GM21717 (cell line): ENCODE results near the gene OVCH2.
"Not testable (repeated sequence)": the region's sequence is repeated elsewhere in the genome, so short reads cannot be mapped to it uniquely, and the experiment has no call there.

Experiments used
- ATAC-seq: cut with Tn5 transposase; IDR thresholded peaks from one replicate; pipeline ENCODE4 v1.9.1; 2021; ENCODE audit warnings: mild to moderate bottlenecking, moderate library complexity; ENCODE audit not compliant: unreplicated experiment

The OVCH2 gene

GRCh38 chr11:7671347-7672215 lies 34.7 kb downstream of the OVCH2 start:
- peak; percentile 84 for ATAC-seq

GRCh38 chr11:7670641-7671040 lies 35.6 kb downstream of the OVCH2 start:
- no peak for ATAC-seq

- no peak for ATAC-seq
These were observed 37.4 kb downstream of the OVCH2 start for GRCh38 chr11:7668911-7669310.

- ATAC-seq = no peak
These were observed 37.8 kb downstream of the OVCH2 start for GRCh38 chr11:7668464-7668863.

GRCh38 chr11:7667460-7667859 lies 38.8 kb downstream of the OVCH2 start:
- ATAC-seq = no peak

GRCh38 chr11:7666292-7666866 lies 39.9 kb downstream of the OVCH2 start:
- no peak for ATAC-seq

- peak; percentile 97 for ATAC-seq
These were observed 40.6 kb downstream of the OVCH2 start for GRCh38 chr11:7665473-7666291.

GRCh38 chr11:7664867-7665266 lies 41.4 kb downstream of the OVCH2 start:
- ATAC-seq = no peak

- not testable (repeated sequence) for ATAC-seq
These were observed 42.7 kb downstream of the OVCH2 start for GRCh38 chr11:7663531-7663930.

GRCh38 chr11:7657306-7658025 lies 48.8 kb downstream of the OVCH2 start:
- ATAC-seq = no peak

- no peak for ATAC-seq
These were observed 49.6 kb downstream of the OVCH2 start for GRCh38 chr11:7656704-7657103.

GRCh38 chr11:7655253-7656217 lies 50.7 kb downstream of the OVCH2 start:
- ATAC-seq = no peak

- no peak for ATAC-seq
These were observed 52.0 kb downstream of the OVCH2 start for GRCh38 chr11:7654195-7654705.

- ATAC-seq = no peak
These were observed 54.6 kb downstream of the OVCH2 start for GRCh38 chr11:7651700-7652099.

- no peak for ATAC-seq
These were observed 55.1 kb downstream of the OVCH2 start for GRCh38 chr11:7651140-7651551.

GRCh38 chr11:7648264-7648663 lies 58.0 kb downstream of the OVCH2 start:
- ATAC-seq = no peak

- ATAC-seq = no peak
These were observed 59.4 kb downstream of the OVCH2 start for GRCh38 chr11:7646866-7647265.

GRCh38 chr11:7645206-7645605 lies 61.1 kb downstream of the OVCH2 start:
- no peak for ATAC-seq

- no peak for ATAC-seq
These were observed 63.0 kb downstream of the OVCH2 start for GRCh38 chr11:7643314-7643713.

- no peak for ATAC-seq
These were observed 63.5 kb downstream of the OVCH2 start for GRCh38 chr11:7642747-7643146.
